Measurements from ENCODE around the gene HGFAC. TPM values are rescaled to one million over a fixed set of nuclear protein-coding genes. Genes with fewer than 3 reads are reported as not detected.

The HGFAC gene
- total RNA-seq, 1 experiment from 2014 or later = 0.04 TPM

GRCh38 chr4:3437998-3438846, 3.5 kb upstream of the HGFAC start:
- CTCF ChIA-PET = no interaction called here
- H3F3A ChIP-seq (ENCODE audit: low read length, unreplicated experiment) = no peaks in the 10 kb centered on the region
- ATAC-seq = no peak
- H3K27ac ChIP-seq (ENCODE audit: low read length) = no peak overlapping the region
- H3K9me3 ChIP-seq (ENCODE audit: low read length) = no peaks in the 10 kb centered on the region
- POLR2A ChIA-PET (ENCODE audit: unreplicated experiment) = no interaction called here
- intact Hi-C loops (cut with micrococcal nuclease) = no loop called here
- H3K9me2 ChIP-seq (replicated peaks; ENCODE audit: low read length) = no peaks in the 10 kb centered on the region
- BruUV-seq (replicated peaks) = no TSS peak
- H3K27me3 ChIP-seq (ENCODE audit: low read length) = no peaks in the 10 kb centered on the region
- H3K4me1 ChIP-seq (ENCODE audit: insufficient read depth, low read length) = peaks cover 11% of the 10 kb centered on the region
- no peaks in the 10 kb centered on the region for H3K79me2 ChIP-seq (ENCODE audit: low read length)
- no peaks in the 10 kb centered on the region for H4K20me1 ChIP-seq (ENCODE audit: low read length)
- H2AFZ ChIP-seq (ENCODE audit: low read length) = no peak overlapping the region
- no peaks in the 10 kb centered on the region for H3K36me3 ChIP-seq (ENCODE audit: low read depth, low read length)
- no peak for TF ChIP-seq EZH2 (IDR thresholded peaks at IDR 0.05; ENCODE audit: low read length, unreplicated experiment)
- no peak for TF ChIP-seq CTCF (conservative IDR thresholded peaks at IDR 0.05; ENCODE audit: low read depth, low read length)
- no peak for TF ChIP-seq EZH2phosphoT487 (IDR thresholded peaks at IDR 0.05; ENCODE audit: borderline replicate concordance, low read length)
- H3K9ac ChIP-seq (ENCODE audit: low read length) = no peak overlapping the region
- H3K4me3 ChIP-seq (ENCODE audit: low read length) = no peak overlapping the region
- H3K4me2 ChIP-seq (ENCODE audit: low read length) = no peak overlapping the region
- no peak for DNase-seq

GRCh38 chr4:3438847-3439180, 3.0 kb upstream of the HGFAC start:
- DNase-seq (no peak), ATAC-seq (no peak)
- no peaks in the 10 kb centered on the region for H3K9me3 ChIP-seq (ENCODE audit: low read length)
- no peaks in the 10 kb centered on the region for H4K20me1 ChIP-seq (ENCODE audit: low read length)
- H3K27me3 ChIP-seq (ENCODE audit: low read length) = no peaks in the 10 kb centered on the region
- H3K9ac ChIP-seq (ENCODE audit: low read length) = no peak overlapping the region
- H3F3A ChIP-seq (ENCODE audit: low read length, unreplicated experiment) = no peaks in the 10 kb centered on the region
- intact Hi-C loops (cut with micrococcal nuclease) = no loop called here
- ChIA-PET POLR2A (ENCODE audit: unreplicated experiment) (no interaction called here), CTCF (no interaction called here)
- BruUV-seq (replicated peaks) = no TSS peak
- no peak overlapping the region for H3K27ac ChIP-seq (ENCODE audit: low read length)
- H3K79me2 ChIP-seq (ENCODE audit: low read length) = no peaks in the 10 kb centered on the region
- no peak overlapping the region for H3K4me3 ChIP-seq (ENCODE audit: low read length)
- no peaks in the 10 kb centered on the region for H3K9me2 ChIP-seq (replicated peaks; ENCODE audit: low read length)
- H2AFZ ChIP-seq (ENCODE audit: low read length) = no peak overlapping the region
- no peak overlapping the region for H3K4me2 ChIP-seq (ENCODE audit: low read length)
- TF ChIP-seq EZH2 (IDR thresholded peaks at IDR 0.05; ENCODE audit: low read length, unreplicated experiment) (no peak), CTCF (conservative IDR thresholded peaks at IDR 0.05; ENCODE audit: low read depth, low read length) (no peak), EZH2phosphoT487 (IDR thresholded peaks at IDR 0.05; ENCODE audit: borderline replicate concordance, low read length) (no peak)
- H3K4me1 ChIP-seq (ENCODE audit: insufficient read depth, low read length) = peaks cover 11% of the 10 kb centered on the region
- no peaks in the 10 kb centered on the region for H3K36me3 ChIP-seq (ENCODE audit: low read depth, low read length)

GRCh38 chr4:3439391-3439790, 2.4 kb upstream of the HGFAC start:
- Histone ChIP-seq H3K4me1 (ENCODE audit: insufficient read depth, low read length) (peaks cover 11% of the 10 kb centered on the region), H3F3A (ENCODE audit: low read length, unreplicated experiment) (no peaks in the 10 kb centered on the region), H3K79me2 (ENCODE audit: low read length) (no peaks in the 10 kb centered on the region), H3K4me3 (ENCODE audit: low read length) (no peak overlapping the region), H3K27me3 (ENCODE audit: low read length) (no peaks in the 10 kb centered on the region), H3K27ac (ENCODE audit: low read length) (no peak overlapping the region), H3K9ac (ENCODE audit: low read length) (no peak overlapping the region), H3K9me2 (replicated peaks; ENCODE audit: low read length) (no peaks in the 10 kb centered on the region), H2AFZ (ENCODE audit: low read length) (no peak overlapping the region), H3K4me2 (ENCODE audit: low read length) (no peak overlapping the region), H4K20me1 (ENCODE audit: low read length) (no peaks in the 10 kb centered on the region), H3K9me3 (ENCODE audit: low read length) (no peaks in the 10 kb centered on the region), H3K36me3 (ENCODE audit: low read depth, low read length) (no peaks in the 10 kb centered on the region)
- CTCF ChIA-PET = no interaction called here
- TF ChIP-seq CTCF (conservative IDR thresholded peaks at IDR 0.05; ENCODE audit: low read depth, low read length) (no peak), EZH2 (IDR thresholded peaks at IDR 0.05; ENCODE audit: low read length, unreplicated experiment) (no peak), EZH2phosphoT487 (IDR thresholded peaks at IDR 0.05; ENCODE audit: borderline replicate concordance, low read length) (no peak)
- POLR2A ChIA-PET (ENCODE audit: unreplicated experiment) = no interaction called here
- ATAC-seq = no peak
- intact Hi-C loops (cut with micrococcal nuclease) = no loop called here
- no TSS peak for BruUV-seq (replicated peaks)
- DNase-seq = no peak
